Measurements from ENCODE around the gene CFAP47.

DNA sequence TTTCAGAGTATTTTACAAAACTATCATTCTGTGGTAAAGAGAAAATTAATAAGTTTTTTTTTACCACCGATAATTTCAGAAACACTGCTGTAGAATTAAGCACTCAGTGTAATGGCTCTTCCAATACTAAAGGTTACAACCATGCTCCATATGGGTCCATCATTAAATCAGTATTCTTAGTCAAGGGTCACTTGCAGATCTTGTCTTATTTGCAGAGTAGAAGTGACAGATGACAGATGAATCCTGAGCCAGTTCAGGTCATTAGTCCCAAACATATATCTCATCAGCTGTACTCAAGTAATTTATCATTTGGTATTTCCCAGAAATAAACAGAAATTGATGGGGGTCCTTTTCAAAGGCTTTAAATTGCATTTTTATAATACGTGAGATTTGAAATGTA is 182.9 kb downstream of the CFAP47 start:
- TF ChIP-seq, protein P1, sequence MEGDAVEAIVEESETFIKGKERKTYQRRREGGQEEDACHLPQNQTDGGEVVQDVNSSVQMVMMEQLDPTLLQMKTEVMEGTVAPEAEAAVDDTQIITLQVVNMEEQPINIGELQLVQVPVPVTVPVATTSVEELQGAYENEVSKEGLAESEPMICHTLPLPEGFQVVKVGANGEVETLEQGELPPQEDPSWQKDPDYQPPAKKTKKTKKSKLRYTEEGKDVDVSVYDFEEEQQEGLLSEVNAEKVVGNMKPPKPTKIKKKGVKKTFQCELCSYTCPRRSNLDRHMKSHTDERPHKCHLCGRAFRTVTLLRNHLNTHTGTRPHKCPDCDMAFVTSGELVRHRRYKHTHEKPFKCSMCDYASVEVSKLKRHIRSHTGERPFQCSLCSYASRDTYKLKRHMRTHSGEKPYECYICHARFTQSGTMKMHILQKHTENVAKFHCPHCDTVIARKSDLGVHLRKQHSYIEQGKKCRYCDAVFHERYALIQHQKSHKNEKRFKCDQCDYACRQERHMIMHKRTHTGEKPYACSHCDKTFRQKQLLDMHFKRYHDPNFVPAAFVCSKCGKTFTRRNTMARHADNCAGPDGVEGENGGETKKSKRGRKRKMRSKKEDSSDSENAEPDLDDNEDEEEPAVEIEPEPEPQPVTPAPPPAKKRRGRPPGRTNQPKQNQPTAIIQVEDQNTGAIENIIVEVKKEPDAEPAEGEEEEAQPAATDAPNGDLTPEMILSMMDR (IDR thresholded peaks at IDR 0.05), result no peak
- no peak for TF ChIP-seq POLR2AphosphoS5 (IDR thresholded peaks at IDR 0.05)
- no peak for TF ChIP-seq POLR2A (IDR thresholded peaks at IDR 0.05)

All from breast epithelium (tissue), 3 donors.